AG10803 (cell line): Measurements from ENCODE around the gene CSTF2.
A peak's percentile ranks its signal among the peaks of the same experiment; 100 is the strongest.

ENCODE experiments used
- DNase-seq: peaks from one replicate; pipeline ENCODE4 v3.0.0; 2010; ENCODE audit warnings: low read depth
- H3K4me3 ChIP-seq: 2 replicates; pipeline ENCODE4 v1.5.1; 2011; ENCODE audit warnings: mild to moderate bottlenecking, low read length, control low read depth
- TF ChIP-seq, protein P1 (sequence below): conservative IDR thresholded peaks from 2 replicates; pipeline ENCODE4 v1.5.1; 2011; ENCODE audit warnings: mild to moderate bottlenecking, low read length, control low read depth, inconsistent platforms

CSTF2 gene

GRCh38 chrX:100871594-100872560 lies 51.7 kb downstream of the CSTF2 start:
- TF ChIP-seq, protein P1, sequence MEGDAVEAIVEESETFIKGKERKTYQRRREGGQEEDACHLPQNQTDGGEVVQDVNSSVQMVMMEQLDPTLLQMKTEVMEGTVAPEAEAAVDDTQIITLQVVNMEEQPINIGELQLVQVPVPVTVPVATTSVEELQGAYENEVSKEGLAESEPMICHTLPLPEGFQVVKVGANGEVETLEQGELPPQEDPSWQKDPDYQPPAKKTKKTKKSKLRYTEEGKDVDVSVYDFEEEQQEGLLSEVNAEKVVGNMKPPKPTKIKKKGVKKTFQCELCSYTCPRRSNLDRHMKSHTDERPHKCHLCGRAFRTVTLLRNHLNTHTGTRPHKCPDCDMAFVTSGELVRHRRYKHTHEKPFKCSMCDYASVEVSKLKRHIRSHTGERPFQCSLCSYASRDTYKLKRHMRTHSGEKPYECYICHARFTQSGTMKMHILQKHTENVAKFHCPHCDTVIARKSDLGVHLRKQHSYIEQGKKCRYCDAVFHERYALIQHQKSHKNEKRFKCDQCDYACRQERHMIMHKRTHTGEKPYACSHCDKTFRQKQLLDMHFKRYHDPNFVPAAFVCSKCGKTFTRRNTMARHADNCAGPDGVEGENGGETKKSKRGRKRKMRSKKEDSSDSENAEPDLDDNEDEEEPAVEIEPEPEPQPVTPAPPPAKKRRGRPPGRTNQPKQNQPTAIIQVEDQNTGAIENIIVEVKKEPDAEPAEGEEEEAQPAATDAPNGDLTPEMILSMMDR, result no peak
- no peak overlapping the region for H3K4me3 ChIP-seq
- DNase-seq, result peak; percentile 8

- TF ChIP-seq, protein P1, result no peak
- no peak for DNase-seq
Measured at GRCh38 chrX:100874325-100874724, 54.1 kb downstream of the CSTF2 start, which contains the start of gene NOX1. Gene NOX1 (minus strand): TSS chrX:100874359. CDS start chrX:100874139, 220 bp downstream.

GRCh38 chrX:100880368-100880767 lies 60.2 kb downstream of the CSTF2 start:
- no peak for DNase-seq
- no peak overlapping the region for H3K4me3 ChIP-seq
- TF ChIP-seq, protein P1, result no peak

More at GRCh38 chrX:100874325-100874724, 54.1 kb downstream of the CSTF2 start, which contains the start of gene NOX1:
- H3K4me3 ChIP-seq, result no peak within 1 kb of the TSS

- H3K4me3 ChIP-seq, result no peak overlapping the region
- no peak for DNase-seq
- TF ChIP-seq, protein P1, result no peak
Measured at GRCh38 chrX:100883654-100884053, 63.5 kb downstream of the CSTF2 start.
